Osteoblast (primary cell): Measurements from ENCODE around the gene KCNMB1. TPM values are rescaled to one million over a fixed set of nuclear protein-coding genes. Genes with fewer than 3 reads are reported as not detected.

Source experiments
- DNase-seq: peaks from one replicate; pipeline ENCODE4 v3.0.0; 2011; ENCODE audit warnings: low spot score, mixed read lengths; ENCODE audit not compliant: insufficient read length; ENCODE audit errors: missing footprints
- H2AFZ ChIP-seq: 2 replicates; pipeline ENCODE4 v1.6.0; 2011; ENCODE audit warnings: mild to moderate bottlenecking, low read length
- H3K27ac ChIP-seq: 2 replicates; pipeline ENCODE4 v1.5.1; 2011; ENCODE audit warnings: mild to moderate bottlenecking, low read depth, low read length, moderate library complexity
- H3K27me3 ChIP-seq: 2 replicates; pipeline ENCODE4 v1.6.0; 2012; ENCODE audit warnings: mild to moderate bottlenecking, control low read depth, inconsistent platforms, low read length, moderate library complexity; ENCODE audit not compliant: insufficient read depth
- H3K36me3 ChIP-seq: 2 replicates; pipeline ENCODE4 v1.5.1; 2011; ENCODE audit warnings: mild to moderate bottlenecking, low read length, control low read depth, moderate library complexity; ENCODE audit not compliant: insufficient read depth
- H3K4me1 ChIP-seq: 2 replicates; pipeline ENCODE4 v1.5.1; 2011; ENCODE audit warnings: mild to moderate bottlenecking, low read length, control low read depth, moderate library complexity; ENCODE audit not compliant: insufficient read depth
- H3K4me2 ChIP-seq: 2 replicates; pipeline ENCODE4 v1.6.0; 2011; ENCODE audit warnings: mild to moderate bottlenecking, low read length; ENCODE audit not compliant: insufficient read depth
- H3K4me3 ChIP-seq: fragments of 200-600 bp; sonication (generic); 3 replicates; pipeline ENCODE4 v1.5.1; 2012; ENCODE audit warnings: mild to moderate bottlenecking, low read length, inconsistent platforms; ENCODE audit not compliant: insufficient read depth
- H3K79me2 ChIP-seq: 2 replicates; pipeline ENCODE4 v1.6.0; 2012; ENCODE audit warnings: mild to moderate bottlenecking, low read length, control low read depth, inconsistent platforms; ENCODE audit not compliant: insufficient read depth
- H3K9me3 ChIP-seq: 2 replicates; pipeline ENCODE4 v1.5.1; 2011; ENCODE audit warnings: low read depth, low read length, control low read depth
- H4K20me1 ChIP-seq: 2 replicates; pipeline ENCODE4 v1.6.0; 2012; ENCODE audit warnings: mild to moderate bottlenecking, low read length, control low read depth; ENCODE audit not compliant: insufficient read depth
- CTCF ChIP-seq: IDR thresholded peaks from 2 replicates; pipeline ENCODE4 v1.5.1; 2011; ENCODE audit warnings: mild to moderate bottlenecking, low read depth, low read length, moderate library complexity; ENCODE audit errors: extremely low read depth
- total RNA-seq: library from RNA; depleted of rRNA; stranded (reverse); fragments of >200 nt; gene quantifications from 2 replicates; pipeline ENCODE4 v1.2.3, GENCODE V29; 2012

Gene KCNMB1
- total RNA-seq, 1 donor, result under 0.01 TPM

- H3K4me3 ChIP-seq, result no peak overlapping the region
- H3K27ac ChIP-seq, result no peak overlapping the region
- DNase-seq, result no peak
- H2AFZ ChIP-seq, result no peak overlapping the region
- peaks cover 4% of the 10 kb centered on the region for H3K27me3 ChIP-seq
- H3K36me3 ChIP-seq, result no peaks in the 10 kb centered on the region
- no peak for TF ChIP-seq CTCF
- no peaks in the 10 kb centered on the region for H3K4me1 ChIP-seq
- no peaks in the 10 kb centered on the region for H3K79me2 ChIP-seq
- H3K4me2 ChIP-seq, result no peak overlapping the region
- H3K9me3 ChIP-seq, result no peaks in the 10 kb centered on the region
- no peaks in the 10 kb centered on the region for H4K20me1 ChIP-seq
Measured at GRCh38 chr5:170397059-170397458, 7.9 kb upstream of the KCNMB1 start.

GRCh38 chr5:170393958-170394357, 4.8 kb upstream of the KCNMB1 start:
- Histone ChIP-seq H2AFZ (no peak overlapping the region), H3K4me2 (no peak overlapping the region), H3K79me2 (no peaks in the 10 kb centered on the region), H3K4me1 (no peaks in the 10 kb centered on the region), H4K20me1 (no peaks in the 10 kb centered on the region), H3K36me3 (no peaks in the 10 kb centered on the region), H3K27me3 (peaks cover 4% of the 10 kb centered on the region), H3K4me3 (no peak overlapping the region), H3K27ac (no peak overlapping the region), H3K9me3 (no peaks in the 10 kb centered on the region)
- no peak for TF ChIP-seq CTCF
- no peak for DNase-seq

- H3K27ac ChIP-seq, result no peak overlapping the region
- no peak for DNase-seq
- no peaks in the 10 kb centered on the region for H4K20me1 ChIP-seq
- no peaks in the 10 kb centered on the region for H3K36me3 ChIP-seq
- no peaks in the 10 kb centered on the region for H3K79me2 ChIP-seq
- TF ChIP-seq CTCF, result no peak
- no peaks in the 10 kb centered on the region for H3K9me3 ChIP-seq
- no peaks in the 10 kb centered on the region for H3K4me1 ChIP-seq
- H3K4me2 ChIP-seq, result no peak overlapping the region
- H3K4me3 ChIP-seq, result no peak overlapping the region
- peaks cover 6% of the 10 kb centered on the region for H3K27me3 ChIP-seq
- no peak overlapping the region for H2AFZ ChIP-seq
Measured at GRCh38 chr5:170393235-170393634, 4.1 kb upstream of the KCNMB1 start.

GRCh38 chr5:170390472-170390871, 1.3 kb upstream of the KCNMB1 start:
- no peak overlapping the region for H3K4me2 ChIP-seq
- H4K20me1 ChIP-seq, result no peaks in the 10 kb centered on the region
- no peaks in the 10 kb centered on the region for H3K4me1 ChIP-seq
- no peaks in the 10 kb centered on the region for H3K9me3 ChIP-seq
- H2AFZ ChIP-seq, result no peak overlapping the region
- H3K36me3 ChIP-seq, result no peaks in the 10 kb centered on the region
- DNase-seq, result no peak
- no peak overlapping the region for H3K27ac ChIP-seq
- H3K79me2 ChIP-seq, result no peaks in the 10 kb centered on the region
- H3K27me3 ChIP-seq, result peaks cover 2% of the 10 kb centered on the region
- no peak for TF ChIP-seq CTCF
- no peak overlapping the region for H3K4me3 ChIP-seq
